MM.1S (cell line): ENCODE results near the gene RNASE1.

Experiments used
- EZH2 ChIP-seq: fragments of 300-600 bp; sonication (generic); optimal IDR thresholded peaks from 2 replicates; pipeline ENCODE3; 2017; ENCODE audit warnings: low read depth, mild to moderate bottlenecking, antibody characterized with exemption, low read length, mixed read lengths
- TF ChIP-seq, protein P1 (sequence below): fragments of 300-600 bp; sonication (generic); IDR thresholded peaks from 2 replicates; pipeline ENCODE4 v1.5.1; 2016; ENCODE audit warnings: antibody characterized with exemption, low read length, mixed read lengths

- TF ChIP-seq, protein P1, sequence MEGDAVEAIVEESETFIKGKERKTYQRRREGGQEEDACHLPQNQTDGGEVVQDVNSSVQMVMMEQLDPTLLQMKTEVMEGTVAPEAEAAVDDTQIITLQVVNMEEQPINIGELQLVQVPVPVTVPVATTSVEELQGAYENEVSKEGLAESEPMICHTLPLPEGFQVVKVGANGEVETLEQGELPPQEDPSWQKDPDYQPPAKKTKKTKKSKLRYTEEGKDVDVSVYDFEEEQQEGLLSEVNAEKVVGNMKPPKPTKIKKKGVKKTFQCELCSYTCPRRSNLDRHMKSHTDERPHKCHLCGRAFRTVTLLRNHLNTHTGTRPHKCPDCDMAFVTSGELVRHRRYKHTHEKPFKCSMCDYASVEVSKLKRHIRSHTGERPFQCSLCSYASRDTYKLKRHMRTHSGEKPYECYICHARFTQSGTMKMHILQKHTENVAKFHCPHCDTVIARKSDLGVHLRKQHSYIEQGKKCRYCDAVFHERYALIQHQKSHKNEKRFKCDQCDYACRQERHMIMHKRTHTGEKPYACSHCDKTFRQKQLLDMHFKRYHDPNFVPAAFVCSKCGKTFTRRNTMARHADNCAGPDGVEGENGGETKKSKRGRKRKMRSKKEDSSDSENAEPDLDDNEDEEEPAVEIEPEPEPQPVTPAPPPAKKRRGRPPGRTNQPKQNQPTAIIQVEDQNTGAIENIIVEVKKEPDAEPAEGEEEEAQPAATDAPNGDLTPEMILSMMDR: no peak
- no peak for TF ChIP-seq EZH2
These were observed 41.7 kb downstream of the RNASE1 start for GRCh38 chr14:20760950-20761349.
